GM12872 (cell line): Measurements from ENCODE around the gene DDAH1.

ENCODE experiments used
- CTCF ChIP-seq: IDR thresholded peaks from 3 replicates; pipeline ENCODE4 v1.5.1; 2011; ENCODE audit warnings: low read depth, mild to moderate bottlenecking, low read length, moderate library complexity; ENCODE audit not compliant: insufficient read depth

The DDAH1 gene

GRCh38 chr1:85280636-85281035 is 184.3 kb downstream of the DDAH1 start:
- TF ChIP-seq CTCF, result no peak

- TF ChIP-seq CTCF, result no peak
Observed at GRCh38 chr1:85279458-85280080, 185.4 kb downstream of the DDAH1 start.

GRCh38 chr1:85278853-85279314 is 186.1 kb downstream of the DDAH1 start:
- no peak for TF ChIP-seq CTCF

- no peak for TF ChIP-seq CTCF
Observed at GRCh38 chr1:85277802-85278201, 187.2 kb downstream of the DDAH1 start.

- TF ChIP-seq CTCF, result no peak
Observed at GRCh38 chr1:85276978-85277639, 187.8 kb downstream of the DDAH1 start.

- TF ChIP-seq CTCF, result no peak
Observed at GRCh38 chr1:85276215-85276977, 188.6 kb downstream of the DDAH1 start, which contains the start of gene BCL10. TSS of gene BCL10 (minus strand) at chr1:85276632. CDS start at chr1:85276352, 280 bp downstream.

- no peak for TF ChIP-seq CTCF
Observed at GRCh38 chr1:85275701-85276214, 189.2 kb downstream of the DDAH1 start.
